SU-DHL-6 (cell line): ENCODE results near the gene QPCTL.

Experiments used
- H2AFZ ChIP-seq: fragments of 200-600 bp; sonication (generic); 2 replicates; pipeline ENCODE4 v1.6.1; 2014; ENCODE audit warnings: low read depth, mild to moderate bottlenecking, moderate library complexity, mixed read lengths, antibody characterized with exemption, low read length; ENCODE audit not compliant: severe bottlenecking
- H3F3A ChIP-seq: fragments of 200-600 bp; shearing (Covaris generic); 2 replicates; pipeline ENCODE4 v1.6.0; 2016; ENCODE audit warnings: antibody characterized with exemption, mild to moderate bottlenecking; ENCODE audit not compliant: insufficient read depth
- H3K27ac ChIP-seq: fragments of 200-600 bp; sonication (generic); 2 replicates; pipeline ENCODE4 v1.5.1; 2016; ENCODE audit warnings: low read depth, mild to moderate bottlenecking, low read length, moderate library complexity, mixed read lengths
- H3K27me3 ChIP-seq: fragments of 200-600 bp; sonication (generic), shearing (Covaris generic); 2 replicates; pipeline ENCODE4 v1.6.0; 2014; ENCODE audit warnings: mild to moderate bottlenecking, low read length
- H3K36me3 ChIP-seq: fragments of 200-600 bp; sonication (generic); 2 replicates; pipeline ENCODE4 v1.6.1; 2014; ENCODE audit warnings: mild to moderate bottlenecking, low read length, mixed read lengths
- H3K4me2 ChIP-seq: fragments of 300-600, 200-600 bp; shearing (Covaris generic), sonication (generic); 2 replicates; pipeline ENCODE4 v1.6.0; 2014; ENCODE audit warnings: low read length, low read depth, mild to moderate bottlenecking; ENCODE audit not compliant: poor library complexity, severe bottlenecking
- H3K4me3 ChIP-seq: fragments of 200-600 bp; sonication (generic); 2 replicates; pipeline ENCODE4 v1.5.1; 2014; ENCODE audit warnings: antibody characterized with exemption, low read length, mild to moderate bottlenecking, mixed read lengths; ENCODE audit not compliant: insufficient read depth, poor library complexity, severe bottlenecking
- H3K79me2 ChIP-seq: fragments of 200-600 bp; sonication (generic); 2 replicates; pipeline ENCODE4 v1.6.1; 2014; ENCODE audit warnings: mild to moderate bottlenecking, low read length, moderate library complexity; ENCODE audit not compliant: insufficient read depth
- H3K9ac ChIP-seq: fragments of 200-600 bp; sonication (generic); 2 replicates; pipeline ENCODE4 v1.7.0; 2014; ENCODE audit warnings: mild to moderate bottlenecking, low read length
- H3K9me2 ChIP-seq: fragments of 200-600 bp; sonication (generic); replicated peaks from 2 replicates; pipeline ENCODE4 v1.6.1; 2014; ENCODE audit warnings: low read length; ENCODE audit not compliant: insufficient read depth
- H3K9me3 ChIP-seq: fragments of 200-600 bp; sonication (generic); 2 replicates; pipeline ENCODE4 v1.6.1; 2014; ENCODE audit warnings: low read length, mixed read lengths; ENCODE audit not compliant: insufficient read depth
- H4K20me1 ChIP-seq: fragments of 200-600 bp; sonication (generic); 2 replicates; pipeline ENCODE4 v1.6.1; 2014; ENCODE audit warnings: low read depth, mild to moderate bottlenecking, antibody characterized with exemption, low read length, moderate library complexity, mixed read lengths
- EZH2phosphoT487 ChIP-seq: fragments of 200-600 bp; sonication (generic), shearing (Covaris generic); conservative IDR thresholded peaks from 2 replicates; pipeline ENCODE4 v1.6.1; 2018; ENCODE audit warnings: mild to moderate bottlenecking, antibody characterized with exemption, low read length, moderate library complexity, mixed read lengths
- TF ChIP-seq, protein P1 (sequence below): fragments of 200-600 bp; sonication (generic); IDR thresholded peaks from one replicate; pipeline ENCODE4 v1.5.1; 2017; ENCODE audit warnings: antibody characterized with exemption, mild to moderate bottlenecking, low read length, moderate library complexity; ENCODE audit not compliant: insufficient read depth, poor library complexity, severe bottlenecking

The QPCTL gene

GRCh38 chr19:45670670-45671453 is 21.6 kb upstream of the QPCTL start:
- 0 out of 2 replicates have a peak, but pooled peaks cover 5% of the 10 kb centered on the region for H3F3A ChIP-seq
- no peaks in the 10 kb centered on the region for H3K9me2 ChIP-seq
- H3K9me3 ChIP-seq: no peaks in the 10 kb centered on the region
- no peak overlapping the region for H3K4me2 ChIP-seq
- H3K27me3 ChIP-seq: no peaks in the 10 kb centered on the region
- H3K9ac ChIP-seq: no peak overlapping the region
- H2AFZ ChIP-seq: no peak overlapping the region
- no peaks in the 10 kb centered on the region for H3K36me3 ChIP-seq
- TF ChIP-seq, protein P1, sequence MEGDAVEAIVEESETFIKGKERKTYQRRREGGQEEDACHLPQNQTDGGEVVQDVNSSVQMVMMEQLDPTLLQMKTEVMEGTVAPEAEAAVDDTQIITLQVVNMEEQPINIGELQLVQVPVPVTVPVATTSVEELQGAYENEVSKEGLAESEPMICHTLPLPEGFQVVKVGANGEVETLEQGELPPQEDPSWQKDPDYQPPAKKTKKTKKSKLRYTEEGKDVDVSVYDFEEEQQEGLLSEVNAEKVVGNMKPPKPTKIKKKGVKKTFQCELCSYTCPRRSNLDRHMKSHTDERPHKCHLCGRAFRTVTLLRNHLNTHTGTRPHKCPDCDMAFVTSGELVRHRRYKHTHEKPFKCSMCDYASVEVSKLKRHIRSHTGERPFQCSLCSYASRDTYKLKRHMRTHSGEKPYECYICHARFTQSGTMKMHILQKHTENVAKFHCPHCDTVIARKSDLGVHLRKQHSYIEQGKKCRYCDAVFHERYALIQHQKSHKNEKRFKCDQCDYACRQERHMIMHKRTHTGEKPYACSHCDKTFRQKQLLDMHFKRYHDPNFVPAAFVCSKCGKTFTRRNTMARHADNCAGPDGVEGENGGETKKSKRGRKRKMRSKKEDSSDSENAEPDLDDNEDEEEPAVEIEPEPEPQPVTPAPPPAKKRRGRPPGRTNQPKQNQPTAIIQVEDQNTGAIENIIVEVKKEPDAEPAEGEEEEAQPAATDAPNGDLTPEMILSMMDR: no peak
- TF ChIP-seq EZH2phosphoT487: no peak
- H3K27ac ChIP-seq: no peak overlapping the region
- no peak overlapping the region for H3K4me3 ChIP-seq
- no peaks in the 10 kb centered on the region for H4K20me1 ChIP-seq
- H3K79me2 ChIP-seq: no peaks in the 10 kb centered on the region

DNA sequence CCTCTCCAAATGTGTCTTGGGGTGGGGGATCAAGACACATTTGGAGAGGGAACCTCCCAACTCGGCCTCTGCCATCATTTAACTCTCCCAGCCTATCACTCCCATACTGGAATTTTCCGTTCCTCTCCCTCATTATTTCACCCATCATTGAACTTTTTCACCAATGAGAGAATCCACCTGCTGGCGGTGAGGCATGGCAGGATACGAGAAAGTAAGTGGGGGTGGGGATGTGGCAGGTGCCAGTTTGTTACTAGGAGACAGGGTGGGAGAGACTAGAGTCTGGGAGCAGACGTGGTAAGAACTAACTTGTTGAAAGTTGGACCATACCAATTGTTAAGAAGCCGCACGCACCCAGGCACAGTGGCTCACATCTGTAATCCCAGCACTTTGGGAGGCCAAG is 17.5 kb upstream of the QPCTL start:
- H3K36me3 ChIP-seq: no peaks in the 10 kb centered on the region
- H3K9me2 ChIP-seq: no peaks in the 10 kb centered on the region
- peaks cover 3% of the 10 kb centered on the region; the same call in 1 of the 2 replicates for H3F3A ChIP-seq
- H3K4me2 ChIP-seq: no peak overlapping the region
- H3K9ac ChIP-seq: no peak overlapping the region
- H3K4me3 ChIP-seq: no peak overlapping the region
- no peak overlapping the region for H2AFZ ChIP-seq
- no peaks in the 10 kb centered on the region for H3K79me2 ChIP-seq
- H3K27ac ChIP-seq: no peak overlapping the region
- TF ChIP-seq EZH2phosphoT487: no peak
- TF ChIP-seq, protein P1: no peak
- no peaks in the 10 kb centered on the region for H3K9me3 ChIP-seq
- H3K27me3 ChIP-seq: no peaks in the 10 kb centered on the region
- H4K20me1 ChIP-seq: no peaks in the 10 kb centered on the region

- no peaks in the 10 kb centered on the region for H3K9me3 ChIP-seq
- peak overlapping the region; percentile 51 for H2AFZ ChIP-seq
- peak overlapping the region; percentile 33; the same call in 1 of the 2 replicates for H3K9ac ChIP-seq
- H3K36me3 ChIP-seq: no peaks in the 10 kb centered on the region
- H3F3A ChIP-seq: peaks cover 3% of the 10 kb centered on the region; the same call in 1 of the 2 replicates
- peak overlapping the region; percentile 50 for H3K4me2 ChIP-seq
- no peaks in the 10 kb centered on the region for H4K20me1 ChIP-seq
- H3K27me3 ChIP-seq: no peaks in the 10 kb centered on the region
- H3K79me2 ChIP-seq: no peaks in the 10 kb centered on the region
- no peaks in the 10 kb centered on the region for H3K9me2 ChIP-seq
- no peak overlapping the region for H3K4me3 ChIP-seq
- H3K27ac ChIP-seq: no peak overlapping the region
- TF ChIP-seq EZH2phosphoT487: no peak
- TF ChIP-seq, protein P1: no peak
Measured at GRCh38 chr19:45676851-45677263, 15.6 kb upstream of the QPCTL start.
